GM19043 (cell line): ENCODE measurements around the gene INPP4B.

Experiments used
- ATAC-seq: cut with Tn5 transposase; IDR thresholded peaks from one replicate; pipeline ENCODE4 v1.9.1; 2021; ENCODE audit warnings: low read depth; ENCODE audit not compliant: unreplicated experiment

INPP4B gene

GRCh38 chr4:142324572-142324971 lies 521.5 kb downstream of the INPP4B start:
- no peak for ATAC-seq

- no peak for ATAC-seq
Measured at GRCh38 chr4:142322996-142323395, 523.1 kb downstream of the INPP4B start.

DNA sequence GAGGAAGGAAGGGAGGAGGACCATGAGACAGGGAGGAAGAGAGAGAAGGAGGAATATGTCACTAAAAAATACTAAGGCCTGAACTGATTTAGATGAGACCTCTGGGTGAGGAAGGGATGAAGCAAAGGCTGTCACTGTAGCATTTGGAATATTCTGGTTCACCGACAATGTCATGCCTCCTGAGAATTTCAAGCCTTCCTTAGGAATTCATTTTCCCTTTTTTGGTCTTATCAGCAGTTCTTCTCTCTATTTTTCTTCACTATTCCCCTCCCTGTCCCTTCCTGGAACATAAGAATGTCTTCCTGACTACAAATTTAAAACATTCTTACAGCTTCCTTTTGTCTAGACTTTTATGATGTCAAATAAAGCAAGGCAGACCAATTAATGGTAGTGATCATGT lies 527.8 kb downstream of the INPP4B start:
- no peak for ATAC-seq

- no peak for ATAC-seq
Measured at GRCh38 chr4:142316913-142317312, 529.2 kb downstream of the INPP4B start.

DNA sequence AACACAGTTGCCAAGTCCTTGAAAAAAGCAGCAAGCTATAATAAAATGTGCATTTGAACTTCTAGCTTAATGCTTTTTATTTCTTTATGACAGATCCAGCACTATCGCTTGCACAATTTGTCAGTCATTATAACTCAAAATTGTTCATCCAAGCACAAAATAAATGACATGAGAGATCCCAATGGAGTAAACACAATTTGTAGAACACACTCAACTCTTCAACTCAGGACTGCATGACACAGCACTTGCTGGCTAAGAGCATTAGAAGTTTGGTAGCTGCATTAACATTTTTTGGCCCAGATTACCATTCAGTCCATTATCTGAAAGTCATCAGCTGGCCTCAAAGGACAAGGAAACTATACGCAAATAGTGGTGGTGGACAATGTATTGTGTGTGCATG lies 530.1 kb downstream of the INPP4B start:
- no peak for ATAC-seq

DNA sequence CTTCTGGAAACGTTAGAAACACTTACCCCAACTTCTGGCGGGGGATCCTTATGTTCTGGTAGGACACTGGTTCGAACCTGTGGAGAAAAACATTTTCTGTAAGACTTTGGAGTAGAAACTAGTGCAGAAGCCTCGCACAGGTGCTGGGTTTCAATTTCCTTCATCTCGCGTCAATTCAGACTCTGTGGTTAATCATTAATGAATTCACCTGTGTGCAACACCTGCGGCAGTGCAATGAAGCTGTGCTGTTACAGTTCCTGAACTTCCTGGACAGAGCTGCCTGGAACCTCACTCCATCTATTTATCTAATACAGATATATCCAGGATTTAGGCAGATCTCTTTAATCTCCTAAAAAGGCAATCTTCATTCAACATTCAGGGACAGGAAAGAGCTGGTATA lies 531.4 kb downstream of the INPP4B start:
- no peak for ATAC-seq

DNA sequence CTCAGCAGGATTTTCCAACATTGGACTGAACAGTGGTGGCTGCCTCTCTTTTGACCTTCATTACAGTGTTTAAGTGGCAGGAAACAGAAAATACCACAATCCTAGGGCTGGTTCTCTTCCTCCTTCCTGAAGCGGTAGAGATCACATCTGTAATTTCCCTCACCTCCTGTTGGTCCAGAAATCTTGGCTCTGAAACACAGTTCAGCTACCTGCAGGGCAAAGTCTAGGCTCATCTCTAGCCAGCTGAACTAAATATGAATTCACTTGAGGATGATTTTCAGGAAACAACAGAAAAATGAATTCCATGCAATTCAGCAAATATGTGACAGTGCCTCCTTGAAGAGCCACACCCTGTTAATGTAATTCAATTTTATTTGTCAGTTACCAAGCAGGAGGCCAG lies 531.9 kb downstream of the INPP4B start:
- ATAC-seq: no peak

DNA sequence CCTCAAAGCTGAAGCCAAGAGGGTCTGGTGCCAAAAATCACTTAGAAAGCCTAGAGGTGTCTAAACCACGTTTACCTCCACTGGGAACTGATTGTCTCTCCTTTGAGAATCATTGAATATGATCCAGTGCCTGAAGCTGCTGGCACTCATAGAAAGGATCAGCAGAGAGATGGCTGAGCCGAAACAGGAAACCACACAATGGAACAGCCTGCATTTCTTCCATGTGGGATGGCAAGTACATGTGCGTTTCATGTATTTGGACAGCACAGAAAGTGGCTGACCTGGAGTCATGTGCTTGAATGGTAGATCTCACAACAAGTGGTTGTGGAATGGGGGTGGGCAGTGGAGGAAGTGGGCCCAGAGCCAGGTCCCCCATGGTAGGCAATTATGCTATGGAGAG lies 533.7 kb downstream of the INPP4B start:
- ATAC-seq: no peak

DNA sequence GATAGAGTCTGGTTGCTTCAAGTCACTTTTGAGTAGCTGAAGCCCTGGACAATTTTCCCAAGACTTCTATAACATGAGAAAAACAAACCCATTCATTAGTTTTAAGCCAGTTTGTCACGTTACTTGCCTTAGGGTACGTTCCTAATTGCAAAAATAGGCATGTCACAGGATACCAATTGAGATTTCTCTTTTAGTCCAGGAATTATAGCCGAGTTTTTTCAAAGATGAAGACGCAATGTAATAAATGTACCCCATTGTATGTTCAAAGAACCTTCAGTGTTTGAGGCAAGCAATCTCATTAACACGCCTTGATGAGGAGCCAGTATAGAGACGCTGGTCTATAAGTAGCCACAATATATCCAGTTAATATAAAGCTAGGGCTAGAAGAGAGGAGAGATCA lies 534.2 kb downstream of the INPP4B start:
- ATAC-seq: no peak

- ATAC-seq: no peak
Measured at GRCh38 chr4:142309772-142310171, 536.3 kb downstream of the INPP4B start.

GRCh38 chr4:142307857-142308256 lies 538.2 kb downstream of the INPP4B start:
- ATAC-seq: no peak

DNA sequence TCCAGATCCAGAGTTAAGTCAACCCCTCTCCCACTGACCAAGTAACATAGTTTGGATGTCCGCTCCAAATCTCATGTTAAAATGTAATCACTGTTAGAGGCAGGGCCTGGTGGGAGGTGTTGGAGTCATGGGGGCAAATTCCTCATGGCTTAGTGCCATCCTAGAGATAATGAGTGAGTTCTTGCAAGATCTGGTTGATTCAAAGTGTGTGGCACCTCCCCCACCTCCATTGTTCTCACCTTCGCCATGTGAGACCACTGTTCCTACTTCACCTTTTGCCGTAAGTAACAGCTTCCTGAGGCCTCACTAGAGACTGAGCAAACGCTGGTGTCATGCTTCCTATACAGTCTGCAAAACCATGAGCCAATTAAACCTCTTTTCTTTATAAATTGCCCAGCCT lies 548.8 kb downstream of the INPP4B start:
- no peak for ATAC-seq

DNA sequence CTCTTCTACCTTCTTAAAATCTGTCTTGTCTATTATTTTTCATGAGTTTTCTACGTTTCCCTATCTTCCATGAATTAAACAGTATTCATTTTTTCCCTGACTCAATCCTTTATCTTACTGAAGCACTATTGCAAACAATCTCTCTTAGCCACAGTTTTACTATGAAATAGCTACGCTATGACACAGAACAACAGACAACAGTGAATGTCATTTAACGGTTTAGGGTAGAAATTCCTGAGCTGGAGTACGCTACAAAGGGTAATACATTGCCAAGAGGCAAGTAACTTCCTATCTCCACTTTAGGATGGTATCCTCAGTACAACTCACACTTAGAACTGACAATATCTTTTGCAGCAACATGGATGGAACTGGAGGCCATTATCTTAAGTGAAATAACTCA lies 552.6 kb downstream of the INPP4B start:
- ATAC-seq: no peak

GRCh38 chr4:142292231-142292630 lies 553.9 kb downstream of the INPP4B start:
- no peak for ATAC-seq

GRCh38 chr4:142291299-142292050 lies 554.6 kb downstream of the INPP4B start:
- no peak for ATAC-seq

GRCh38 chr4:142287371-142287770 lies 558.7 kb downstream of the INPP4B start:
- no peak for ATAC-seq

- ATAC-seq: no peak
Measured at GRCh38 chr4:142285222-142285583, 560.9 kb downstream of the INPP4B start.

DNA sequence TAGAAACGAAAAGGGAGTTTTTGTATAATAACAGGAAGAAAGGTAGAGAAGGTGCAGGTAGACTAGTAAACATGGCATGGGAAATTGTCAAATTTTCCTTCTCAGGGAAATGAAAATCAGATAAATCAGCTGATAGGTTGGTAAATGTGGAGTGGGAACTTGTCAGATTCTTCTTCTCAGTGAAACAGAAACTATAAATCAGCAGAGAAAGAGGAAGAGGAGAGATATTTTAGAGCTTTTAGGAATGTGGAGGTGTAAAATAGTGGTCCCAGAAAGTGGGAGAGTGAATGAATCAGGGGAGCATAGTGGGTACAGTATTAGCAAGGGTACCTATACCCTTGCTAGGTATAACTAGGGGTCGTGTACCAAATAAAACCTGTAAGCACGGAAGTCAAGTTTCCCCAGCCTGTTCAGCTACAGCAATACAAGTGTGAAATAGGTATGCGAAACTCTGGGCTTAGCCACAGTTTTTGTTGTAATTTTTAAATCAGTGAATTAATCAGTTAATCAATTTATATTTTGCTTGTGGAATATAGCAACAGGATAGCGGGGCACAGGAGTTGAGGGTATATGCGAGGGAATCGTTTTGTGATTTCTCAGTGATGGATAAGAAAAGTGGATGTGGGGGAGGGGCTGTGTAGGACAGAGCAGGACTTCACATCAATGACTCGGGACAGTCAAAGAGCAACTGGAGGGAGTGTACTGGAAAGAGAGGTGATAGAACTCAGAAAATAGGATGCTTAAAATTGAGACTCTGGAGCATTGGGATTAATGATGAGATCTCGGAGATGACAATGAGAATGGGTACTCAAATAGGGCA lies 561.5 kb downstream of the INPP4B start:
- no peak for ATAC-seq

DNA sequence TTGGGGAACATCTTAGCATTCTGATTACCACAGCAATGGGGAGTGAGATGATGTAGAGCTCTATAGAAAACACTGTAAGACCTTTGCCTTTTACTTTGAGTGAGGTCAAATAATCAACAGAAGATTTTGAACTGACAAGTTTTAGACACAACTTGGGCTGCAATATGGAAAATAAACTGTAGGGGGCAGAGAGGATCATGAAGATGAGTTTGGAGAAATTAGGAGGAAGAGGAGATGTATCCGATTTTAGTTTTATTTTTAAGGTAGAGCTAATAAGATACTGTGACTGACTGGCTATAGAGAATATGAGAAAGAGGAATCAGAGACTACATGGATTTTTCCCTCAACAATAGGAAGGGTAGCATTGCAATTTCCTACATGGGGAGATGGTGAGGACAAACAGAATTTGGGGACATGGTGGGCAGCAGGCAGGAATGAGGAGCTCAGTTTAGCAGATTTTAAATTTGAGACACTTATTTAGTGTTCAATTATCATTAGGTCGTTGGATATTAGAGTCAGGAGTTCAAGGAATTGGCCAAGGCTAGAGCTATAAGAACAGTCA lies 563.1 kb downstream of the INPP4B start:
- ATAC-seq: no peak

DNA sequence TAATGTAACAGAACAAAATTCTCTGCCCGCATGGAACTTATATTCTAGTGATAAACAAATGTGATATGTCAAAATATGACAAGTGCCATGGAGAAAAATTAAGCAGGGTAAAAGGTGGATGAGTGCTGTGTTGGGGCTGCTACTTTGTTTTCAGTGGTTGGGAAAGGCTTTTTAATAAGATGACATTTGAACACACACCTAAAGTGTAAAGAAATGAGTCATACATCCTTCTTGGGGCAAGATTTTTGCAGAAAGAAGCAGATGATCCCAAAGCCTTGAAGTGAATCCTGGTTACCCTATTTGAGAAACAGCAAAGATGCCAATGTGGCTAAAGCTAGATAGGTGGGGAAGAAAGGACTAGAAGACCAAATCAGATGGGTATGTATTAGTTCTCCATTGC lies 564.1 kb downstream of the INPP4B start:
- ATAC-seq: no peak

GRCh38 chr4:142278663-142279062 lies 567.4 kb downstream of the INPP4B start:
- ATAC-seq: no peak

- ATAC-seq: no peak
Measured at GRCh38 chr4:142278171-142278570, 567.9 kb downstream of the INPP4B start.
